ENCODE data around the gene TAL1.

Gene TAL1

GRCh38 chr1:47231301-47232186, 481 bp downstream of the TAL1 start:
- Histone ChIP-seq H3K9me3 (no peaks in the 10 kb centered on the region), H3K27me3 (peaks cover 100% of the 10 kb centered on the region), H3K27ac (no peak overlapping the region), H3K4me1 (ENCODE audit: control insufficient read depth in 1 of 2, insufficient read depth in 1 of 2, low read depth in 1 of 2, low read length in 1 of 2) (peaks cover 19 to 32% of the 10 kb centered on the region in 2 experiments), H3K4me3 (ENCODE audit: low read depth in 1 of 2, low read length in 1 of 2) (peak overlapping the region; percentile 62 to 70), H3K36me3 (no peaks in the 10 kb centered on the region)
- no peak for TF ChIP-seq CTCF (IDR thresholded peaks at IDR 0.05)

- no peaks in the 10 kb centered on the region for H3K36me3 ChIP-seq
- H3K4me3 ChIP-seq (ENCODE audit: low read depth in 1 of 2, low read length in 1 of 2): peak overlapping the region; percentile 8 to 70
- no peaks in the 10 kb centered on the region for H3K9me3 ChIP-seq
- no peak overlapping the region for H3K27ac ChIP-seq
- TF ChIP-seq CTCF (IDR thresholded peaks at IDR 0.05): no peak
- peaks cover 100% of the 10 kb centered on the region for H3K27me3 ChIP-seq
- peaks cover 19 to 34% of the 10 kb centered on the region in 2 experiments for H3K4me1 ChIP-seq (ENCODE audit: control insufficient read depth in 1 of 2, insufficient read depth in 1 of 2, low read depth in 1 of 2, low read length in 1 of 2)
Observed at GRCh38 chr1:47230692-47231300, 1.2 kb downstream of the TAL1 start.

- H3K4me3 ChIP-seq (ENCODE audit: low read depth in 1 of 2, low read length in 1 of 2): peak overlapping the region; percentile 8 to 70
- H3K27ac ChIP-seq: no peak overlapping the region
- H3K4me1 ChIP-seq (ENCODE audit: control insufficient read depth in 1 of 2, insufficient read depth in 1 of 2, low read depth in 1 of 2, low read length in 1 of 2): peaks cover 19 to 40% of the 10 kb centered on the region in 2 experiments
- no peak for TF ChIP-seq CTCF (IDR thresholded peaks at IDR 0.05)
- H3K36me3 ChIP-seq: no peaks in the 10 kb centered on the region
- peaks cover 100% of the 10 kb centered on the region for H3K27me3 ChIP-seq
- H3K9me3 ChIP-seq: no peaks in the 10 kb centered on the region
Observed at GRCh38 chr1:47229886-47230691, 1.9 kb downstream of the TAL1 start.

GRCh38 chr1:47229031-47229885, 2.8 kb downstream of the TAL1 start:
- Histone ChIP-seq H3K36me3 (no peaks in the 10 kb centered on the region), H3K9me3 (no peaks in the 10 kb centered on the region), H3K27me3 (peaks cover 100% of the 10 kb centered on the region), H3K4me1 (ENCODE audit: control insufficient read depth in 1 of 2, insufficient read depth in 1 of 2, low read depth in 1 of 2, low read length in 1 of 2) (peaks cover 19 to 42% of the 10 kb centered on the region in 2 experiments), H3K4me3 (ENCODE audit: low read depth in 1 of 2, low read length in 1 of 2) (no peak overlapping the region), H3K27ac (no peak overlapping the region)
- TF ChIP-seq CTCF (IDR thresholded peaks at IDR 0.05): no peak

- Histone ChIP-seq H3K27ac (no peak overlapping the region), H3K27me3 (peaks cover 100% of the 10 kb centered on the region), H3K4me1 (ENCODE audit: control insufficient read depth in 1 of 2, insufficient read depth in 1 of 2, low read depth in 1 of 2, low read length in 1 of 2) (peaks cover 19 to 42% of the 10 kb centered on the region in 2 experiments), H3K4me3 (ENCODE audit: low read depth in 1 of 2, low read length in 1 of 2) (no peak overlapping the region), H3K9me3 (no peaks in the 10 kb centered on the region), H3K36me3 (no peaks in the 10 kb centered on the region)
- no peak for TF ChIP-seq CTCF (IDR thresholded peaks at IDR 0.05)
Observed at GRCh38 chr1:47228644-47229030, 3.4 kb downstream of the TAL1 start.

Measured in neutrophil (primary cell).